ENCODE measurements around the gene SGF29. TPM values are rescaled to one million over a fixed set of nuclear protein-coding genes. Genes with fewer than 3 reads are reported as not detected.

The SGF29 gene
- total and polyA plus RNA-seq, 9 of the 15 experiments (the other 6 are each of a cell fraction or from before 2014, with no cell fraction given): 2.6 to 36.1 (median 21.2) TPM

DNA sequence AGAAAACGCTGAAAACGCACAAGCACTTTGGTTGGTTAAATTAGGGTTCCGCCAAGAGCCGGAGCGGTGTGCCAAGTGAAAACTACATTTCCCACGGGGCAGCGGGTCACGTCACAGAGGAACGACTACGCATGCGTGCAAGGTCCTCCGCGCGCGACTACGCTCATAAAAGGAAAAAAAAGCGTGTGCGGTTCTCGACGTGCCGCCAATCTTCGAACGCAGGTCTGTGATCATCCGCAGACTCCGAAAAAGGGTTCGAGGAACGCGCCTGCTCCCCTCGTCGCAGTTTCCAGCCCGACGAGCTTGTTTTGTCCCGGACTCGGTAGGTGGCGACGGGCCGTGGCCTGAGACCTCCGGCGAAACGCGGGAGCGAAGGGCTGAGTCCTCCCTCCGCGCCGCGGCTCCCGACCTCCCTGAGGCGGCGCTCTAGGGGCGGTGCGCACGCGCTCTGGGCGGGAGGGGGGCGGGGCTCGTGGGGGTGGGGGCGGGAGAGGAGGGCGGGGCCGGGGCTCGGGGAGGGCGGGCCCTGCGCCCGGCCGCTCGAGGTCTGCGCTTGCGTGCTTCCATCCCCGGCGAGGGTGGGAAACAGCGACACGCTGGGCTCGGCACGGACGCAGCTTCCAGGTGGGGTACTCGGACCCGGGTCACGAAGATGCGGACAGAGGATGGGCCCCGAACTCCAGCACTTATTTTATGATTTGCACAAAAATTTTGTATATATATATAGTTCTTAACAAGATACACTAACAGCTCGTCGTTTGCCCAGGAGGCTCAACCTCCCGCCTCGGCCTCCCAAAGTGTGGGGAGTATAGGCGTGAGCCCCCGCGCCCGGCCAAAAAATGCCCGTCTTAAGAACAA lies at the start of gene SGF29 (continued):
- TF ChIP-seq OTX1 (CRISPR knock-in tag; IDR thresholded peaks at IDR 0.05): 0 out of 2 replicates have a peak, but pooled peaks have one; percentile 50
- TF ChIP-seq ZEB2 (IDR thresholded peaks at IDR 0.05): no peak
- TF ChIP-seq ID3 (CRISPR knock-in tag; IDR thresholded peaks at IDR 0.05): no peak
- no peak for TF ChIP-seq ID3 (tag; IDR thresholded peaks at IDR 0.05)
- no peak for TF ChIP-seq ZNF584 (CRISPR knock-in tag; IDR thresholded peaks at IDR 0.05; ENCODE audit: low read depth)
- no peak for TF ChIP-seq IFI16 (CRISPR knock-in tag; IDR thresholded peaks at IDR 0.05)
- peak; percentile 84 for TF ChIP-seq TBP (optimal IDR thresholded peaks at IDR 0.05; ENCODE audit: low read depth, low read length)
- peak; percentile 90 for TF ChIP-seq CXXC5 (CRISPR knock-in tag; IDR thresholded peaks at IDR 0.05)
- TF ChIP-seq ZNF696 (CRISPR knock-in tag; conservative IDR thresholded peaks at IDR 0.05): no peak
- TF ChIP-seq FOXO4 (CRISPR knock-in tag; IDR thresholded peaks at IDR 0.05): 0 out of 2 replicates have a peak, but pooled peaks have one; percentile 18
- TF ChIP-seq BRD9 (IDR thresholded peaks at IDR 0.05; ENCODE audit: low read depth, partially characterized antibody): no peak
- TF ChIP-seq, protein P1, sequence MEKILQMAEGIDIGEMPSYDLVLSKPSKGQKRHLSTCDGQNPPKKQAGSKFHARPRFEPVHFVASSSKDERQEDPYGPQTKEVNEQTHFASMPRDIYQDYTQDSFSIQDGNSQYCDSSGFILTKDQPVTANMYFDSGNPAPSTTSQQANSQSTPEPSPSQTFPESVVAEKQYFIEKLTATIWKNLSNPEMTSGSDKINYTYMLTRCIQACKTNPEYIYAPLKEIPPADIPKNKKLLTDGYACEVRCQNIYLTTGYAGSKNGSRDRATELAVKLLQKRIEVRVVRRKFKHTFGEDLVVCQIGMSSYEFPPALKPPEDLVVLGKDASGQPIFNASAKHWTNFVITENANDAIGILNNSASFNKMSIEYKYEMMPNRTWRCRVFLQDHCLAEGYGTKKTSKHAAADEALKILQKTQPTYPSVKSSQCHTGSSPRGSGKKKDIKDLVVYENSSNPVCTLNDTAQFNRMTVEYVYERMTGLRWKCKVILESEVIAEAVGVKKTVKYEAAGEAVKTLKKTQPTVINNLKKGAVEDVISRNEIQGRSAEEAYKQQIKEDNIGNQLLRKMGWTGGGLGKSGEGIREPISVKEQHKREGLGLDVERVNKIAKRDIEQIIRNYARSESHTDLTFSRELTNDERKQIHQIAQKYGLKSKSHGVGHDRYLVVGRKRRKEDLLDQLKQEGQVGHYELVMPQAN (IDR thresholded peaks at IDR 0.05; ENCODE audit: borderline replicate concordance): peak; percentile 46; the same call in 1 of the 2 replicates
- TF ChIP-seq ADNP (tag; IDR thresholded peaks at IDR 0.05): no peak
- no peak for TF ChIP-seq POLR3A (IDR thresholded peaks at IDR 0.05; ENCODE audit: borderline replicate concordance, extremely low read depth, insufficient read depth, insufficient read length)
- peak; percentile 95 for TF ChIP-seq EP400 (IDR thresholded peaks at IDR 0.05)
- no peak; the same call in 1 of the 2 replicates for TF ChIP-seq ZBTB26 (CRISPR knock-in tag; IDR thresholded peaks at IDR 0.05)
- no peak; the same call in 1 of the 2 replicates for TF ChIP-seq MEF2D (tag; conservative IDR thresholded peaks at IDR 0.05; ENCODE audit: low read depth)
- TF ChIP-seq NR4A1 (CRISPR knock-in tag; IDR thresholded peaks at IDR 0.05): peak; percentile 77; the same call in 1 of the 2 replicates
- no peak for TF ChIP-seq NR4A1 (tag; IDR thresholded peaks at IDR 0.05)
- TF ChIP-seq FOSL1 (tag; conservative IDR thresholded peaks at IDR 0.05): peak; percentile 29; the same call in 1 of the 2 replicates
- TF ChIP-seq HBP1 (CRISPR knock-in tag; IDR thresholded peaks at IDR 0.05): 0 out of 2 replicates have a peak, but pooled peaks have one; percentile 46
- TF ChIP-seq MAFF (IDR thresholded peaks at IDR 0.05; ENCODE audit: low read length): no peak
